Large intestine (tissue), 3 donors: ENCODE results near the gene KRT8. TPM values are rescaled to one million over a fixed set of nuclear protein-coding genes. Genes with fewer than 3 reads are reported as not detected.
A peak's percentile ranks its signal among the peaks of the same experiment; 100 is the strongest.

Source experiments
- DNase-seq, 2 donors: peaks; one replicate each; pipeline versions ENCODE4 v3.0.0 to v3.0.0-alpha.2; 2013
- H3K27ac ChIP-seq: one replicate; pipeline ENCODE4 v1.5.1; 2013; ENCODE audit warnings: low read length
- H3K27me3 ChIP-seq: 2 replicates; pipeline ENCODE4 v1.6.1; 2013; ENCODE audit warnings: low read length; ENCODE audit not compliant: control insufficient read depth, insufficient read depth
- H3K36me3 ChIP-seq: 2 replicates; pipeline ENCODE4 v1.6.1; 2013; ENCODE audit warnings: low read length; ENCODE audit not compliant: control insufficient read depth, insufficient read depth
- H3K4me1 ChIP-seq: one replicate; pipeline ENCODE4 v1.6.1; 2013; ENCODE audit warnings: low read length; ENCODE audit not compliant: control insufficient read depth, insufficient read depth
- H3K4me3 ChIP-seq: one replicate; pipeline ENCODE4 v1.5.1; 2013; ENCODE audit warnings: low read length
- H3K9me3 ChIP-seq: one replicate; pipeline ENCODE4 v1.6.1; 2013; ENCODE audit warnings: mild to moderate bottlenecking, low read depth, low read length, moderate library complexity; ENCODE audit not compliant: control insufficient read depth
- WGBS: methylation state at CpG from one replicate; pipeline ENCODE4 v1.1.5; 2013; ENCODE audit warnings: low lambda C conversion rate; ENCODE audit not compliant: insufficient coverage; 5-methylcytosine and 5-hydroxymethylcytosine counted together
- polyA plus RNA-seq: library from polyadenylated mRNA; unstranded; fragments of 120-200 nt; gene quantifications from one replicate; pipeline ENCODE4 v1.2.1, GENCODE V29; 2013

The KRT8 gene
- polyA plus RNA-seq, 1 donor, result 1,338 TPM

GRCh38 chr12:52947738-52948423 is 43.0 kb upstream of the KRT8 start:
- Histone ChIP-seq H3K4me3 (no peak overlapping the region), H3K9me3 (no peaks in the 10 kb centered on the region), H3K4me1 (peaks cover 57% of the 10 kb centered on the region), H3K27ac (peak overlapping the region; percentile 76), H3K36me3 (peaks cover 28% of the 10 kb centered on the region), H3K27me3 (no peaks in the 10 kb centered on the region)
- no CpG with 5 or more reads among the region's 12 CpGs for WGBS
- DNase-seq, result no peak

GRCh38 chr12:52946797-52947547 is 42.1 kb upstream of the KRT8 start:
- 83% methylated on average over 5 of the region's 10 CpGs for WGBS
- H3K4me3 ChIP-seq, result no peak overlapping the region
- DNase-seq, result no peak
- H3K4me1 ChIP-seq, result peaks cover 59% of the 10 kb centered on the region
- no peaks in the 10 kb centered on the region for H3K9me3 ChIP-seq
- peak overlapping the region; percentile 76 for H3K27ac ChIP-seq
- no peaks in the 10 kb centered on the region for H3K27me3 ChIP-seq
- peaks cover 19% of the 10 kb centered on the region for H3K36me3 ChIP-seq

GRCh38 chr12:52946334-52946733 is 41.5 kb upstream of the KRT8 start:
- Histone ChIP-seq H3K4me3 (no peak overlapping the region), H3K4me1 (peaks cover 59% of the 10 kb centered on the region), H3K36me3 (peaks cover 13% of the 10 kb centered on the region), H3K27ac (peak overlapping the region; percentile 76), H3K9me3 (no peaks in the 10 kb centered on the region), H3K27me3 (no peaks in the 10 kb centered on the region)
- WGBS, result no CpG with 5 or more reads among the region's 1 CpG
- DNase-seq, result no peak

- peak; percentile 94 to 96 for DNase-seq
- no CpG with 5 or more reads among the region's 13 CpGs for WGBS
- peaks cover 59% of the 10 kb centered on the region for H3K4me1 ChIP-seq
Measured at GRCh38 chr12:52945389-52946232, 40.7 kb upstream of the KRT8 start.

GRCh38 chr12:52944683-52945388 is 40.0 kb upstream of the KRT8 start:
- 100% methylated on average over 1 of the region's 8 CpGs for WGBS
- no peak for DNase-seq

More at GRCh38 chr12:52945389-52946232, 40.7 kb upstream of the KRT8 start:
- Histone ChIP-seq H3K27ac (peak overlapping the region; percentile 76), H3K9me3 (no peaks in the 10 kb centered on the region), H3K4me3 (no peak overlapping the region), H3K36me3 (peaks cover 5% of the 10 kb centered on the region), H3K27me3 (no peaks in the 10 kb centered on the region)

GRCh38 chr12:52942901-52943181 is 38.0 kb upstream of the KRT8 start:
- no peak for DNase-seq
- H3K27ac ChIP-seq, result peak overlapping the region; percentile 21
- no peaks in the 10 kb centered on the region for H3K36me3 ChIP-seq
- H3K4me1 ChIP-seq, result peaks cover 54% of the 10 kb centered on the region
- no CpG with 5 or more reads among the region's 3 CpGs for WGBS
- H3K27me3 ChIP-seq, result no peaks in the 10 kb centered on the region
- H3K4me3 ChIP-seq, result no peak overlapping the region
- no peaks in the 10 kb centered on the region for H3K9me3 ChIP-seq

More at GRCh38 chr12:52944683-52945388, 40.0 kb upstream of the KRT8 start:
- H3K27ac ChIP-seq, result peak overlapping the region; percentile 76
- no peaks in the 10 kb centered on the region for H3K27me3 ChIP-seq
- peaks cover 59% of the 10 kb centered on the region for H3K4me1 ChIP-seq
- no peaks in the 10 kb centered on the region for H3K36me3 ChIP-seq
- no peaks in the 10 kb centered on the region for H3K9me3 ChIP-seq
- H3K4me3 ChIP-seq, result no peak overlapping the region

- DNase-seq, result peak in 1 of 2 donors; percentile 70
- Histone ChIP-seq H3K9me3 (no peaks in the 10 kb centered on the region), H3K4me1 (peaks cover 48% of the 10 kb centered on the region), H3K36me3 (no peaks in the 10 kb centered on the region), H3K27ac (peak overlapping the region; percentile 21), H3K4me3 (no peak overlapping the region), H3K27me3 (no peaks in the 10 kb centered on the region)
- 76% methylated on average over 4 of the region's 11 CpGs for WGBS
Measured at GRCh38 chr12:52942066-52942900, 37.4 kb upstream of the KRT8 start.

GRCh38 chr12:52929538-52929937 is 24.7 kb upstream of the KRT8 start:
- Histone ChIP-seq H3K27me3 (no peaks in the 10 kb centered on the region), H3K36me3 (no peaks in the 10 kb centered on the region), H3K9me3 (no peaks in the 10 kb centered on the region), H3K4me1 (peaks cover 49% of the 10 kb centered on the region), H3K4me3 (no peak overlapping the region), H3K27ac (peak overlapping the region; percentile 47)
- no CpG with 5 or more reads among the region's 1 CpG for WGBS
- peak in 1 of 2 donors; percentile 29 for DNase-seq

- Histone ChIP-seq H3K9me3 (no peaks in the 10 kb centered on the region), H3K27me3 (no peaks in the 10 kb centered on the region), H3K36me3 (no peaks in the 10 kb centered on the region), H3K27ac (peak overlapping the region; percentile 96), H3K4me3 (no peak overlapping the region), H3K4me1 (peaks cover 60% of the 10 kb centered on the region)
- peak in 1 of 2 donors; percentile 18 for DNase-seq
- WGBS, result 67% methylated on average over 1 of the region's 4 CpGs
Measured at GRCh38 chr12:52927964-52928363, 23.1 kb upstream of the KRT8 start.
